Astrocyte (in vitro differentiated cells and primary cell): ENCODE data around the gene DNAJB2.

Experiments used
- EZH2 ChIP-seq: IDR thresholded peaks from 2 replicates; pipeline ENCODE4 v1.6.1; 2012; ENCODE audit warnings: mild to moderate bottlenecking, low read length, inconsistent platforms; ENCODE audit not compliant: insufficient read depth
- TF ChIP-seq, protein P1 (sequence below): IDR thresholded peaks from 2 replicates; pipeline ENCODE4 v1.5.1; 2011; ENCODE audit warnings: low read depth, mild to moderate bottlenecking, inconsistent platforms, low read length, moderate library complexity; ENCODE audit not compliant: insufficient read depth

DNA sequence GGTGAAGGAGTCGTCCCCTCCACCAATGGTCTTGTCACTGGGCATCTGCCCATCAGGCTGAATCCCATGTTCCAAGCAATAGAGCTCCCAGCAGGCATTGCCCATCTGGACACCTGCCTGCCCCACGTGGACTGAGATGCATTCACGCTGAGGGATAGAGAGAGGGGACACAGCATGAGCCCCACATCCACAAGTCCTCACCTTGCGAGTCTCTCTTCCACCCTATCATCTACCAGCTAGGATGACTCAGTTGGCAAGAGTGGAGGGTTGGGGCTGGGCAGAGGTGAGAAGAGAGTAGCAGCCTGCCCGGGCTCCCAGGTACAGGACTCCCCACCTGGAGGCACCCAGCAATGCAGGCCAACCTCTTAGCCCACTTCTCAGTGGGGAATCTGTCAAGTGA lies 27.1 kb upstream of the DNAJB2 start:
- no peak for TF ChIP-seq EZH2
- TF ChIP-seq, protein P1, sequence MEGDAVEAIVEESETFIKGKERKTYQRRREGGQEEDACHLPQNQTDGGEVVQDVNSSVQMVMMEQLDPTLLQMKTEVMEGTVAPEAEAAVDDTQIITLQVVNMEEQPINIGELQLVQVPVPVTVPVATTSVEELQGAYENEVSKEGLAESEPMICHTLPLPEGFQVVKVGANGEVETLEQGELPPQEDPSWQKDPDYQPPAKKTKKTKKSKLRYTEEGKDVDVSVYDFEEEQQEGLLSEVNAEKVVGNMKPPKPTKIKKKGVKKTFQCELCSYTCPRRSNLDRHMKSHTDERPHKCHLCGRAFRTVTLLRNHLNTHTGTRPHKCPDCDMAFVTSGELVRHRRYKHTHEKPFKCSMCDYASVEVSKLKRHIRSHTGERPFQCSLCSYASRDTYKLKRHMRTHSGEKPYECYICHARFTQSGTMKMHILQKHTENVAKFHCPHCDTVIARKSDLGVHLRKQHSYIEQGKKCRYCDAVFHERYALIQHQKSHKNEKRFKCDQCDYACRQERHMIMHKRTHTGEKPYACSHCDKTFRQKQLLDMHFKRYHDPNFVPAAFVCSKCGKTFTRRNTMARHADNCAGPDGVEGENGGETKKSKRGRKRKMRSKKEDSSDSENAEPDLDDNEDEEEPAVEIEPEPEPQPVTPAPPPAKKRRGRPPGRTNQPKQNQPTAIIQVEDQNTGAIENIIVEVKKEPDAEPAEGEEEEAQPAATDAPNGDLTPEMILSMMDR: no peak
